AG04449 (cell line): ENCODE measurements around the gene SLC35C1.

Source experiments
- CTCF ChIA-PET: fragments of 350-600 bp; formaldehyde crosslinking; extraction: SDS; loops from one replicate; lab custom pipeline; 2021; ENCODE audit warnings: antibody characterized with exemption; lab: Yijun Ruan, JAX
- POLR2A ChIA-PET: fragments of 400-600, 350-600 bp; formaldehyde crosslinking; extraction: SDS; loops from one replicate; lab custom pipeline; 2020; ENCODE audit warnings: antibody characterized with exemption, inconsistent platforms; lab: Yijun Ruan, JAX
- DNase-seq: peaks from one replicate; pipeline ENCODE4 v3.0.0-alpha.2; 2010; ENCODE audit warnings: low read depth, low spot score
- H3K4me3 ChIP-seq: 2 replicates; pipeline ENCODE4 v1.5.1; 2011; ENCODE audit warnings: low read depth, mild to moderate bottlenecking, control low read depth, low read length
- TF ChIP-seq, protein P1 (sequence below): IDR thresholded peaks from one replicate; pipeline ENCODE4 v1.5.1; 2011; ENCODE audit warnings: mild to moderate bottlenecking, moderate library complexity, low read length, control low read depth, inconsistent platforms; ENCODE audit not compliant: insufficient read depth; ENCODE audit errors: missing control alignments

Gene SLC35C1

DNA sequence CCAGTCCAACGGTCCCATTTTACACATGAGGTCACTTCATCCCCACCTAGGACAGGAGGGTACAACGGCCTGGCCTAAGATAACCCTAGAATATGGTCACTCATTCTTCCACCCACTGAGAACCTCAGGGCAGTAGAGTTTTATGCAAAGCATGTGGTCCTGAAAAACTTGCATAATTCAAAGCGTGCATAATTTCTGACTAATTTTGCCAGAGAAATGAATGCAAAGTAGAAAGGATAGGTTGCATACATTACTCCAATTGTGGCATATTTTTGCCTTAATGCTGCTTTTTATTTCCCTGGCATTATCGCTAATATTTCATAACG lies 32.5 kb upstream of the SLC35C1 start:
- no peak overlapping the region for H3K4me3 ChIP-seq
- ChIA-PET POLR2A (no interaction called here), CTCF (interaction anchor here (0.7 to 14.9 kb wide), 37 partner anchors 9 to 667 kb away, joined by 3 to 252 read pairs (median 8); no protein-coding TSS in a partner anchor)
- TF ChIP-seq, protein P1, sequence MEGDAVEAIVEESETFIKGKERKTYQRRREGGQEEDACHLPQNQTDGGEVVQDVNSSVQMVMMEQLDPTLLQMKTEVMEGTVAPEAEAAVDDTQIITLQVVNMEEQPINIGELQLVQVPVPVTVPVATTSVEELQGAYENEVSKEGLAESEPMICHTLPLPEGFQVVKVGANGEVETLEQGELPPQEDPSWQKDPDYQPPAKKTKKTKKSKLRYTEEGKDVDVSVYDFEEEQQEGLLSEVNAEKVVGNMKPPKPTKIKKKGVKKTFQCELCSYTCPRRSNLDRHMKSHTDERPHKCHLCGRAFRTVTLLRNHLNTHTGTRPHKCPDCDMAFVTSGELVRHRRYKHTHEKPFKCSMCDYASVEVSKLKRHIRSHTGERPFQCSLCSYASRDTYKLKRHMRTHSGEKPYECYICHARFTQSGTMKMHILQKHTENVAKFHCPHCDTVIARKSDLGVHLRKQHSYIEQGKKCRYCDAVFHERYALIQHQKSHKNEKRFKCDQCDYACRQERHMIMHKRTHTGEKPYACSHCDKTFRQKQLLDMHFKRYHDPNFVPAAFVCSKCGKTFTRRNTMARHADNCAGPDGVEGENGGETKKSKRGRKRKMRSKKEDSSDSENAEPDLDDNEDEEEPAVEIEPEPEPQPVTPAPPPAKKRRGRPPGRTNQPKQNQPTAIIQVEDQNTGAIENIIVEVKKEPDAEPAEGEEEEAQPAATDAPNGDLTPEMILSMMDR = no peak
- no peak for DNase-seq

DNA sequence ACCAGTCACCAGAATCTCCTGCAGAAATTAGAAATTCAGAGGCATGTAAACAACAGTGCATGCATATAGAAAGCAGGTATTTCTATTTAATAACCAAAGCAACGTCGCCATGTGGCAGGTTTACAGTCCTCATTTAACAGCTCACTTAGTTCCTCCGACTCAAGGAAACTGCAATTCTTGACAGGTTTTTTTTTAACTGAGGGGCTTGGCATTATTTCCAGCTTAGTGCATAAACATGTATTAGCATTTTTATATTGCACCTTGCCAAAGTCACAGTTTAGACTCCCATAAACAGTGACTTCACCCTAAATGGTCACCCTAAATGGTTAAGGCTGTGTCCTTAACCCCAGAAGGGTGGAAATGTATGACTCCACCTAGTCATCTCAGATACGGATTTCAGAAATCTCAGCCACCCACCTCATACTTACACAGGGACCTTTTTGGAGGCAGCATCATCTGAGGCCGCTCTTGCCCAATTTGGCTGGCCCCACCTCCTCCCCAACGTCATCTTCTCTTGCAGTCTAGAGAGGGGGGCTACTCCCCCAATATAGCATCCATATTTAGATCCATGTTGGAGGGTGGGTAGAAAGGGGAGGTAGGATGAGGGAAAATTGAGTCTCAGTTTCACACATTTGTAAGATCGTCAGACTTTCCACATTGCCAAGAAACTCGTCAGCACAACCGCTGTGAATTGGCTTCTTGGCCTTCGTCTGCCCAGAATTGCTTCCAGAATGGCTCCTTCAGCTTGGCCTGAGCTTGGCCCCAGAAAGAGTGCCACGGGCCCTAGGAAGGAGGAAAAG lies 31.8 kb upstream of the SLC35C1 start:
- DNase-seq = no peak
- TF ChIP-seq, protein P1 = no peak
- ChIA-PET POLR2A (no interaction called here), CTCF (interaction anchor here (0.6 to 14.9 kb wide), 8 partner anchors 33 to 668 kb away, joined by 3 to 252 read pairs (median 5); no protein-coding TSS in a partner anchor)
- no peak overlapping the region for H3K4me3 ChIP-seq

DNA sequence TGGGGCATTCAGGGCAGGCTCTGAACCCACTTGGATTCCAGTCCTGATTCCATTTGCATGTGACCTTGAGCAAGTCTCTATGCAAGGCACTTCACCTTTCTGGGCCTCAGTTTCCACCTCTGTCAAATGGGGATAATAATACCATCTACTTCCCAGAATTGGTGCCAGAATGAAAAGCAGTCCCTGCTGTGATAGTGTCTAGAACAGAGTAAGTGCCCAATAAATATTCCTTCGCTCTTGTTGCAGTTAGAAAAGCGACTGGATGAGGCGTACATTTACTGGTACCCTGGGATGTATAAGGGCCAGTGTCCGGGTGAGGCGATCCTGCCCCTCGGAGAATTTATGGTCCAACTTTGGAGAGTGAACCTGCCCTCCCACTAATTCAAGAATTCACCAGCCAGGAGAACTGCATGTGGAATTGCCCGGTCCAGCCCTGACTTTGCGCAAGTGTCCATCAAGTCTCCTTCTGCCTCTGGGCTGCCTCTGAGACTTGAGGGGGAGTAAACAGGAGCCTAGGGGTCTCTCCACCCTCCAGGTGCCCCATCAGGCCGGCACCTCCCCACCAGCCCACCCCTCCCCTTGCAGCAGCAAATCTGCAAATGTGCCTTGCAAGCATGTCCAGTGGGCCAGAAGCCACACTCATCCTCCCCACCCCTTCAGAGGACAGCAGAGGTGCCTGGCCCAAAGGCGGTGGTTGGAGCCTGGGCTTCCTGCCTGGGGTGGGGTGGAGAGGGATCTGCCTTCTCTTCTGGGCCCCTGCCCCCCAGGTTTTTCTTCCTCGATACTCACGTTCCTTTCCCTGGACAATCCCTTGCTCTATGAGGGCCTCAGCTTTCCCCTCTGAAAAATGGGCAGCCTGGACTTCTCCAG lies 30.9 kb upstream of the SLC35C1 start:
- no peak overlapping the region for H3K4me3 ChIP-seq
- no peak for DNase-seq
- TF ChIP-seq, protein P1 = no peak
- CTCF ChIA-PET = interaction anchor here (0.6 to 14.9 kb wide), 5 partner anchors 15 to 501 kb away, joined by 3 to 252 read pairs (median 3); no protein-coding TSS in a partner anchor
- POLR2A ChIA-PET = no interaction called here

DNA sequence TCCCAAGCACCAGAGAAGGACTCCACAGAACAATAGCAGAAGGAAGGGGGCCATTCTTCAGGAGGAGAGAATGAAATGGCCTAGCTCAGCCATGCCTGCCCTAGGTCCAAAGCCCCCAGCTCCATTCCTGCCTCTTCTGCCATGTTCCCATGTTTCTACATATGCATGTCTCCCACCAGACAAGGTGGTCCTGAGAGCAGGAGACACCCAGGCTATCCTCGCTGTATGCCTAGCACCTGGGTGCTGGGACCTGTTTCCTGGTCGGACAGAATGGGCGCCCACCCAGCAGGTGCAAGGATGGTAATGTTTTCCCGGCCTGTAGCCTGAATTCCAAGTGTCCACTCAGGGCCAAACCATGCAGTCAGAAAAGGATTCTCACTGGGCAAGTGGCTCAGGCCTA lies 30.2 kb upstream of the SLC35C1 start:
- ChIA-PET CTCF (interaction anchor here (1.1 to 14.9 kb wide), 3 partner anchors 16 to 435 kb away, joined by 3 to 252 read pairs (median 95); no protein-coding TSS in a partner anchor), POLR2A (no interaction called here)
- TF ChIP-seq, protein P1 = no peak
- no peak for DNase-seq
- H3K4me3 ChIP-seq = no peak overlapping the region

DNA sequence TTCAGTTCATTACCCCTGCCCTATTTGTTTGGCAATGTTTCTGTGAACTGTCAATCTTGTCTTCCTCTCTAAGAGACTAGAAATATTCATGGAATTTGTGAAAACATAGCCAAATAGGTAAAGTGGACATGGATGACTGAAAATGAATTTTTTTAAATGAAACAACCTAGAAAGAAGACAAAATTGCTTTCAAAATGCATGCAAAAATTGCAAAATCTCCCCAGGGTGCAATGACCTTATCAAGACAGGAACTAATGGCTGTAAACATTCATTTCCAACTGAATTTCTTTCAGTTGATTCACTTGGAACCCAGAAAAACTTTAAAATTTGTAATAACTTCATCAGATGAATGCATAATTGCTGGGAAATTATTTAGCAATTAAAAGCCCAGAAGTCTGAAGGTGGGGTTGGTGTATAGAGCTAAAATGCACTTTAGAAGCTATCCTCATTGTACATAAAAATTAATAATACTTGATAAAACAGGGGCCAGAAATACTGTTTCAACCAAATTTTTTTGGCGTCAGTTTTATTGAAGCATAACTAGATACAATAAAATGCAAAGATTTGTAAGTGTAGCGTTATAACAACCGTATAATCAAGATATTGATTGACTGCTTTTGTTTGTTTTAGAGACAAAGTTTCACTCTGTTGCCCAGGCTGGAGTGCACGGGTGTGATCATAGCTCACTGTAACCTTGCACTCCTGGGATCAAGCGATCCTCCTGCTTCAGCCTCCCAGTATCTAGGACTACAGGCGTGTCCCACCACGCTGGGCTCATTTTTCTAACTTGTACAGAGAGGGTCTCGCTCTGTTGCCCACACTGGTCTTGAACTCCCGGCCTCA lies 27.6 kb upstream of the SLC35C1 start:
- POLR2A ChIA-PET = no interaction called here
- DNase-seq = no peak
- no peak overlapping the region for H3K4me3 ChIP-seq

More for the DNA sequence above, 27.6 kb upstream of the SLC35C1 start:
- CTCF ChIA-PET = interaction anchor here (1.0 to 14.9 kb wide), 2 partner anchors 405 to 438 kb away, joined by 4 to 252 read pairs; no protein-coding TSS in a partner anchor
- TF ChIP-seq, protein P1 = no peak
